GM19397 (cell line): ENCODE measurements around the gene MICU1.
A peak's percentile ranks its signal among the peaks of the same experiment; 100 is the strongest.
"Not testable (repeated sequence)": the region's sequence is repeated elsewhere in the genome, so short reads cannot be mapped to it uniquely, and the experiment has no call there.

ENCODE experiments used
- ATAC-seq: cut with Tn5 transposase; IDR thresholded peaks from one replicate; pipeline ENCODE4 v1.9.1; 2021; ENCODE audit warnings: mild to moderate bottlenecking, moderate library complexity; ENCODE audit not compliant: unreplicated experiment

Gene MICU1

DNA sequence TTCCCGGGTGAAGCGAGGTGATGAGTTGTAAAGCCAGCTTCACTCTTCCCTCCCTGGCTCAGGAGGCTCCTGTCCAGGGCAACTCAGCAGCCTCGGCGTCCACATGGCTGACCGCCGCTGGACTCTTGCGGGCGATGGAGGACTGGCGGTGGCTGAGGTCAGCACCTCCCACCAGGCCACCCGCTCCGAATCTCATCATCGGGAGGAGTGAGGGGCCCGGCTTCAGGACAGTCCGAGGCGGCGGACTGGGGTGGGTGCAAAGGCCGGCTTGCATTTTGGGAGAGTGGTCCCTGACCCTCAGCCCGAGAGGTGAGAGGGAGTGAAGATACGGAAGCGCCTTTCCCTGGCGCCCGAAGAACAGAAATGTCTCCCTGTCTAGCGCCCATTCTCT is 271.9 kb downstream of the MICU1 start:
- peak; percentile 8 for ATAC-seq

DNA sequence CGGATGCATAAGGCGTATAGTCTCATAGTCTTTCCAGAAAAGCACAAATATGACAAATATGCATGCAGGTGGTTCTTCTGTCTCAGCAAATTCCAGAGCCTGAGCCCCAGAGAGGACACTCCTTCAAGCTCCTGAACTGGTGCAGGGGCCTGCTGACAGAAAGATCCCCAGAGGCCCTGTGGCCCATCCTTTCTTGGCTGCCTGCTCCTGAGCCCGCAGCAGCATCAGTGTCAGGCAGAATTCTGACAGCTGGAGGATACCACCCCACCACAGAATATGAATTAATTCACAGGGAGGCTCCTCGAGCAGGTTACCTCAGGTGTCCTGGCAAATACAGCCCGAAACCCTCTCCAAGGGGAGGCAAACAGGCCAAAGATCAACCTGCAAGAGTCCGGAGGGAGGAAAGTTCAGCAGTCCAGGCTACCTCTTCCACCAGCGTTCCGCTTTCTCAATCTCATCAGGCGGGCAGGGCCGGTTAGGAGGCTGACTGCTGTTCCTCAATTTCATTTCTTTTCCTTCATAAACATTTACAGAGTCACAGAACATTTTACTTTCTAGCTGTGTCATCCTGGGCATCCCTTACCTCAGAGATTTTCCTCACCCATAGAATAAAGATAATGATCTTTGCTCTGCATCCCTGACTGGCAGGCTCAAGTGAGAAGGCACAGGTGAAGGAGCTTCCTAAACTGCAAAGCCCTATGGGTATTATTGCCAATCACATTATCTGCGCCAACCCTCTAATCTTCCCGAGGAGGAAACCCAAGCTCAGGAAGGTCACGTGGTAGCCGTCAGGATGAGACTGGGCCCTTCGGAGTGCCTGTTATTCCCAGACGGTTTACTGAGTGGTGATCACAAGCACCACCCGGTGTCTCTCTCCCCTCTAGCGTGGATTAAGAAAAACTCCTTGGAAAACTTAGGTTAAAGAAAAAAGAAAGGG is 272.6 kb downstream of the MICU1 start:
- ATAC-seq = no peak

DNA sequence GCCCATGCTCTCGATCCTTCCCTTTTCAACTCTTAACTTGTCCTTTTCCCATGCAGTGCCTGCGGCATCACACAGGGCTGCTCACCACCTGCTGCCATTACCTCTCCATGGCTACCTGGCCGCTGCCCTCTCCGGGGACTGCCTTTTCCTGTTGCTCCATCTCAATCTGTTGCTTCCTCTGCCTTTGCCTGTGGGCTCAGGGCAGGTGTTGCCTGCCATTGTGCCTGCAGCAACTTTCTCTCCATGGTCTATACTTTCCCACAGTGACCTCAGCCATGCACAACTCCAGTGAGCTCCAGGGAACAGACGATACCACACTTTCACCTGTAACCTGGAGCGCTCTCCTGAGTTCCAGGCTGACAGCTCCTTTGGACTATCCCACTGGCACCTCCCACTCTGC is 274.4 kb downstream of the MICU1 start:
- no peak for ATAC-seq

DNA sequence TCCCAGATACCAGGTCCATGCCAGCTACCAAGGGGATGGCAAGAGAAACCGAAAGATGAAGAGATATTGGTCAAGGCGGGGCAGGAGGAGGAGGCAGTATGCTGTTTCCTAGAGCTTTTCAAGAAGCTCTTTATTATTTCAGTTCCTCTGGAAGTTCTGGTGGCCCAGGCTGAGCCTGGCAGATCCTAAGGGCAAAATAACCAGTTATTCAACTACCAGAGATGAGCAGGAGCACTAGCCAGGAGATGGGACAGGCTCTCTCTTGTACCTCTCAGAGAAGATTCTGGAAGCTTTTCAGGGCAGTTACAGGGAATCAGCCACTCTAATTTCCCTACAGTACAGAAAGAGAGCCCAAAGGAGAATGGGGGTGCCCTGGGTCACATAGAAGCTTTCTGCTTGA is 276.4 kb downstream of the MICU1 start:
- no peak for ATAC-seq

DNA sequence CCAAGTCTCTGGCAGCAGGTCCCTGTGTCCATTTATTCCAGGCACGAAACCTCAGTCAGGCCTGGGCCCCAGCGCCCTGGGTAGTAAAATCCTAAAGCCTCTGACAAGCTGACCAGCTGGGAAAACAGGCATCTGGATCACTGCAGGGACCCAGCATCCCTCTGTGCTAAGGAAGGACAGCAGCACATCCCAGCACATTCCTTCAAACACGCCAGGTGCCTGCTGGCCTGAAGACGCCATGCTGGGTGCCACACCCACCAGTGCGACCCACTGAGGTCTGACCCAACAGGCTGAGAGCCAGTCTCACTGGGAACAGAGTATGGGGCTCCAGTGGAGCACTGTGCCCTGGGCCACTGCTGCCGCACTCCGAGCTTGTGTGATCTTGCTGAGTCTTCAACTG is 277.6 kb downstream of the MICU1 start:
- ATAC-seq = no peak

DNA sequence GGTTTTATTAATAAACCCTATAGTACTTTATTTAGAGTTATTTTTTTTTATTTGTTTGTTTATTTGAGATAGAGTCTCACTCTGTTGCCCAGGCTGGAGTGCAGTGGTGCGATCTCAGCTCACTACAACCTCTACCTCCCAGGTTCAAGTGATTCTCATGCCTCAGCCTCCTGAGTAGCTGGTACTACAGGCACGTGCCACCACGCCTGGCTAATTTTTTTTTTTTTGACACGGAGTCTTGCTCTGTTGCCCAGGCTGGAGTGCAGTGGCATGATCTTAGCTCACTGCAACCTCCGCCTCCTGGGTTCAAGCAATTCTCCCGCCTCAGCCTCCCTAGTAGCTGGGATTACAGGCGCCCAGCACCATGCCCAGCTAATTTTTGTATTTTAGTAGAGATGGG is 279.8 kb downstream of the MICU1 start:
- not testable (repeated sequence) for ATAC-seq

DNA sequence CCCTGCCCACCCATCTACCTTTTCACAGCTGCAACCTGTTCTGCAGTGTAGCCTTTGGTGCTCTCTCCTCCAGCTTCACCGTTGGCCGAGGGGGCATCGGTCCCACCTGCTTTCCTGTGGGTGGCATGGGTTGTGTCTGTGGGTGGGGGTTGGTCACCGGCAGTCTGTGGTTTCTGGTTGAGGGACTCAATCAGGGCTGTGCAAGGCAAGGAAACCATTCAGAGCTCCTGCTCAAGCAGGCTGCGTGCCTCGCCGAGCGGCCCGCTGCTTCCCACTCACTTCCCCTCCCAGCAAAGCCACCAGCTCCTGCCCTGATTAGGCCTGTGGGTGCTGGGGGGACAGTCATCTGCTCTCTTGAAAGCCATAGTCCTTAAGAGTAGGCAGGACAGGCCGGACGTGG is 280.9 kb downstream of the MICU1 start:
- no peak for ATAC-seq

DNA sequence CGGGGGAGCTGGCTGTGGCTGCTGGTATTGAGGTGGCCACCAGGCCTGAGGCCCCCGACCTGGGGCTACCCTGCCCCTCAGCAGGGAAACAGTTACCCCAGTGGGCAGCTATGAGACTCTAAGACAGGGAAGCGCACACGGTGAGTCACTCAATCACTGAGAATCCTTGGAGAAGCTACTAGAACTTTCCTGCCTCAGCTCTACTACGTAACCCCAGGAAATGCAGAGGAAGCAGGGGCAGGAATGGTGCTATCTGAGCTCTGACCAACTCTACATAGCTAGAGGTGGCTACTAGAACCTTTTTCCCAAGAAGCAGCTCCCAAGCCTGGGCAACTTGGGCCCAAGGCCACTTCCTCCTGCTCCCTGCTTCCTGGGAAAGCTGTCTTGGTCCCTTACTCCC is 283.0 kb downstream of the MICU1 start:
- ATAC-seq = no peak

DNA sequence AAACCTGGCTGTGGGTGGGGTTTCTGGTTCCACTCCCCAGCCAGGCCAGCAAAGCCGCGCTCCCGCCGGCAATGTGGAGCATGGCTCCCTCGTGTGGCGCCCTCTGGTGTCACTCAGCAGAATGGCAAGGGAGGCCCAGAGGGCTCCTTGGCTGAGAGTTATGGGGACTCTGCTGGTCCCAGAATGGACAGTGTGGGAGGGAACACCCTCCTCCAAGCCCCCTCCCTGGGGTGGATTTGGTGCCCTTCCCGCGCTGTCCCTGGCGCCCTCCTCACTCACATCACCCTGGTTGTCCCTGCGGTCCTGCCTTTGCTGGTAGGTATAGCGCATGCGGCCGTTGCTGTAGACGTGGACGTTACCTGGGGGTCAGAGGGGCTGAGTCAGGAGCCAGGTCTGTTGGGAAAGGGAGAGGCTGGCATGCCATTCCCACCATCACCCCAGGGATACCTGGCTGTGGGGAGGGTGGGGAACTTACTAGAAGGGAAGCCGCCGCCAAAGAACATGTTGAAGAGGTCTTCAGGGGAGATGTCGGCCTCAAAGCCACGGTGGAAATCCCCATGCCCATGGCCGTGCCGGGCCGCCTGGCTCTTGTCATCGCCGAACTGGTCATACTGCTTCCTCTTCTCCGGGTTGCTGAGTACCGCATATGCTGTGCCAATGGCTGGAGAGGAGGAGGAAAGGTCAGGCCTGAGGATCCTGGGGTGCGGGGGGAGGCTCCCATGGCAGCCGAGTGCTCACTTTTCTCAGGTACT is 285.2 kb downstream of the MICU1 start:
- no peak for ATAC-seq

DNA sequence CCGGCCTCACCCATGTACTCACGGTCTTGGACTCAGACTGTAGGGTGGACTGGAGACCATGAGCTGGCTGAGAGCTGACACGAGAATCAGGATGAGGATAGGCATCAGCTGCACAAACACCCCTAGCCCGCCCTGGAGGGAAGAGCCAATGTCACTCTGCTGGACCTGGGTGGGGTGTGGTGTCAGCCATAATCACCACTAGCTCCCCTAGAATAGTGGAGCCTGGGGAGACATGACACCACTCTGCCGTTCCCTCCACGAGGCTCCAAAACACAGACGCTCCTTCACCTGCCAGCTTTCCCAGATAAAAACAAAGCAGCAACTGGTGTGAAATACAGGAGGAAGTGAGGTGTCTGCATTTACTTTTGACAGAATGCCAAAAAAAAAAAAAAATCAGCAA is 287.7 kb downstream of the MICU1 start:
- no peak for ATAC-seq

DNA sequence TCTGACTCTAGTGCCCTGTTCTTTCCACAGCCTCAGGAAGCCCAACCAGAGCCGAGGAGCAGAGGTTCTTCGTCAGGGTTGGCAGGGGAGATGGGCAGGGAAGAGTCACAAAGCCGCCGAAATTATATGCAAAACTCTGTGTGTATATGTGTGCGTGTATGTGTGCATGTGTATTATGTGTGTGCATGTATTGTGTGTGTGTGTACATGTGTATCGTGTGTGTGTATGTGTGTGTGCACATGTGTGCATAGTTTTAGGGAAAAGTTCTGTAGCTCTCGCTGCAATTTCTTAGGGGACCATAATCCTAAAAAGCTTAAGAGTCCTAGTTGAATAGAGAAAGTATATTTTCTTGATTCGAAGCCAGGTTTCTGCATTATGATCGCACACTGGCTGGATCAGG is 288.2 kb downstream of the MICU1 start:
- ATAC-seq = no peak

DNA sequence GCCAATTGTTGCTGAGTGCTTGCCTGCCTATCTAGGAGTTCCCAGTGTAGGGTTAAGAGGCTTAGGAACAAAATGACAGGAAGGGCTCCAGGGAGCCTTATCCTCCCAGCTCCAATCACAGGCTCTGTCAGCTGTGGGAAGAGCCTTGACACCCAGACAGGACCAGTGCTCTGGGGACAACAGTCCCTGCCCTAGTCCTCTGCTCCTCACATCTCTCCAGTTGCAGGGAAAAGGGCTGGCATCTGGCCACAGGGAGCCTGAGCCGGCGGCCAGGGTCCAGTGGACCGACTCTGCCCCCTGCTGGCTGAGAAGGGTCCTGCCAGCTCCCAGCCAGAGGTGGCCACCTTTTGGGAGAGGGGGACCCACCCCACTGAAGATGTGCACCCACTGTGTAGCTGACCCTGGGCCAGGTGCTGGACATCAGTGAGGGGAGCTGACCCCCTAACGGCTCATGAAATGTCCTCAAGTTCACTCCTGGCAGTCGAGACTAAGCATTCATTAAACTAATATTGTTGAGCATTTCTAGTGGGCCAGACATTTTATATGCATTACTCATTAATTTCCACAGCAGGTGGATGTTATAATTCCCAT is 288.7 kb downstream of the MICU1 start:
- ATAC-seq = no peak

DNA sequence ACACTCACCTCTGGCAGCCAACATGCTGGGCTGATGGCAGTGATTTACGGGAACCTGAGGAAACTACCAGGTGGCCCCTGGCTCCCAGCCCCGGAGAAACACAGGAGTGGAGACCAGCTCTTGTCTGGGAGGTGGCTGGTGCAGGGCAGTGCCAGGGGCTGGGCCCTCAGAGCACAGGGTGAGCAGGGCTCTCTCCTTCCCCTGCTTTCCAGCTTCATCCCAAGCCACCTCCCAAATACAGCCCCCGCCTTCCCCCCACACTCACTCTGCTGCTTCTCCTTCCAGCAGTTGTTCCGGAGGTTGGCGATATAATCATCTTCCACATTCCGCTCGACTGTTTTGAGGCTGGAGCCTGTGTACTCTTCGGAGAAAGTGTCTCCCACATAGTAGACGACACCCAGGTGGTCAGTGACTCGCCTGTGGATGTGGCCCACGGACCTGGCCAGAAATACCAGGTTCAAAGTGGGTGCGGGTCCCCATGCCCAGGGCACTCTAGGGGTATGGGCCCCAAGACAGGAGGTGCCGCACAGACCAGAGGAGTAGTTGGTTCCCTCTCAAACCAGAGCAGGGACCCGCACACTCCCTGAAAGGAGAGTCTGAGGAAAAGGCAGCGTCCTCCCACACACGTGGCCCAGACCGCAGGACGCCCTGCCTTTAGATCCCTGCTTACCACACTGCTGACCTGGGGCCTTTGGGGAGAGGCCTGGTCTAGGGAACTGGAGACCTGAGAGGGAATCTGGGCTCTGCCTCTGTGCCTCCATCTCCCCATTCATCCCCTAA is 289.4 kb downstream of the MICU1 start:
- ATAC-seq = no peak

DNA sequence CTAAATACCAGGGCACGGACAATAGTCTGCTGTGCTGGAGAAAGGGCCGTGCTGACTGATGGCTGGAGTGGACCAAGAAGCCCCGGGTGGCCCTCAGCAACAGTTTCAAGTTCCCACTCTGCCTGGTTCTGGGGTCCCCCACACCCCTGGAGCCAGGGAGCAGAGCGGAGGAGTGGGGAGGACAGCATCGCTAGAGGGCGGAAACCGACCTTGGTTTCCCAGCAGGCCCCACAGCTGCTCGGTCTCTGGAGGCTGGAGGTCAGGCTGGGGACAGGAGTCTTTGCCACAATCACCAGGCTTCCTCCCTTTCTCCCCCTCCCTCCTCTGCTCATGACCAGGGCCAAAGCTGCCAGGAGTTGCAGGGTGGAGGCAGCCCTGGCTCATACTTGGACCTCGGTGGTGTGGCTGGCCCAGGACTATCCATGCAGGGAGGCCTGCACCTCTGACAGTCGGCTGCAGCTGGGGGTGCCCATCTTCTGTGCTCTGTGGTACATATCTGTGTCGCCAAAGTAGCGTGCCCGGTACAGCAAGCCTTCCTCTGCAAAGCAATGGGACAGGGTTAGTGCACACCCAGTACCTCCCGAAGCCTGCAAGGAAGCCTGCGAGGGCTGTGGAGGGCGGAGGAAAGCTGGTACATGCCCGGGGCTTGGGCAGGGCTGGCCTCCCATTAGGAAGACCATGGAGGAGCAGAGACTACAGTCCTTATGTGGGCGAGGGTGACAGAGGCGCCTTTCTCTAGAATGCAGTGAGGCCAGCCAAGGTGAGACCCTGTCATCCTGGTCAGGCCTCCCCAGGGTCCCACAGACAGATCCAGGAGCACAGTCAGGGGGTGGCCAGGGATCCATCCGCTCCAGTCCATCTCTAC is 290.3 kb downstream of the MICU1 start:
- peak; percentile 33 for ATAC-seq

DNA sequence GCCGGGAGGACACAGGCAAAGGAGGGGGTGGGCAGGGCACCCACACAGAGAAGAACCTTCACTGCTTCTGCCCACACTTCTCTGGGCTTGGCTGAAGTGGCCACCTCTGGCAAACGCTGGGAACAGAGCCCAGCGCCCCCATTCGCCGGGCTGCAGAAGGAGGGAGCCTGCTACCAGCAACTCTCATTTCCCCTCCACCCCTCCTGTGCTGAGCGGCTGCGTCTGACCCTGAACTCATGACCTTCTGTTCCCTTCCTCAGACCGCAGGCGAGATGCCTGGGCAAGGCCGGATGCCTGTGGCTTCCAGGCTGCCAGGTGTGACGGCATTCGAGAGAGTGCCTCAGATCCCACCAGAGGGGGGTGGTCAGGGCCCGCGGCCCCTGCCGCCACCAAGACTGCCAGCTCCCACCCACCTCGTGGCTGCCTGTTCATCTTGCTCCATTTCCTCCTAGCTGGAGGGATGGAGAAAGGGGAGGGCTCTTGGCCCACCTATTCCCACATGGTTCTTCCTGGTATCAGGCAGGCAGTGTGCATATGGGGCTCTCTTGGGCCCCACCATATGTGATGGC is 291.0 kb downstream of the MICU1 start:
- ATAC-seq = peak; percentile 57

DNA sequence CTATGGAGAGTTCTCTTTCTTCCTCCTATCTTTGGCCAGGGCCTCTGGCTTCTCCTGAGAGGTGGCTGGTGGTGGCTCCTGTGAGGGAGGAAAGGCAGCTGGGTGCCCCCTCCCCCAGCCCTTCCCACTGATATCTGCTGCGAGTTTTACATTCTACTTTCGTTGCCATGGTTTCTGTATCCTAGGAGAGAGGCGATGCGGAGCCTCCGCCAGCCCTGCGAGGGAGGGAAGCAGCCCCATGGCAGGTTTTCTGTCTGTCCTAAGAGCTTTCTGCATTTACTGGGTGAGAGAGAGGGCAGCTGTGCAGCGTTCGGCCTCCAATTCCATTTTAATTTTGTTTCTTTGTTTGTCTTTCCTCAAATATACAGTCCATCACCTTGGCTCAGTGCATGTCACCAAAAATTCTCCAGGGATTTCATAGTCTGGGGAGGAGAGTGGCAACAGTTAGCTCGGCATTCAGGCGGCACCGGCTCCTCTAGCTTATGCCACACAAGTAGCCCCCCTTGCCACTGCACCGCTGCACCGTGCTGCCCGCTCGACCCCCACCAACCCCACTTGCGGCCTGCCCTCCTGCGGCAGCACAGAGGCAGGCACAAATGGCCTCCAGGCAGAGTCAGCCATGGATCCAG is 291.6 kb downstream of the MICU1 start:
- ATAC-seq = no peak

DNA sequence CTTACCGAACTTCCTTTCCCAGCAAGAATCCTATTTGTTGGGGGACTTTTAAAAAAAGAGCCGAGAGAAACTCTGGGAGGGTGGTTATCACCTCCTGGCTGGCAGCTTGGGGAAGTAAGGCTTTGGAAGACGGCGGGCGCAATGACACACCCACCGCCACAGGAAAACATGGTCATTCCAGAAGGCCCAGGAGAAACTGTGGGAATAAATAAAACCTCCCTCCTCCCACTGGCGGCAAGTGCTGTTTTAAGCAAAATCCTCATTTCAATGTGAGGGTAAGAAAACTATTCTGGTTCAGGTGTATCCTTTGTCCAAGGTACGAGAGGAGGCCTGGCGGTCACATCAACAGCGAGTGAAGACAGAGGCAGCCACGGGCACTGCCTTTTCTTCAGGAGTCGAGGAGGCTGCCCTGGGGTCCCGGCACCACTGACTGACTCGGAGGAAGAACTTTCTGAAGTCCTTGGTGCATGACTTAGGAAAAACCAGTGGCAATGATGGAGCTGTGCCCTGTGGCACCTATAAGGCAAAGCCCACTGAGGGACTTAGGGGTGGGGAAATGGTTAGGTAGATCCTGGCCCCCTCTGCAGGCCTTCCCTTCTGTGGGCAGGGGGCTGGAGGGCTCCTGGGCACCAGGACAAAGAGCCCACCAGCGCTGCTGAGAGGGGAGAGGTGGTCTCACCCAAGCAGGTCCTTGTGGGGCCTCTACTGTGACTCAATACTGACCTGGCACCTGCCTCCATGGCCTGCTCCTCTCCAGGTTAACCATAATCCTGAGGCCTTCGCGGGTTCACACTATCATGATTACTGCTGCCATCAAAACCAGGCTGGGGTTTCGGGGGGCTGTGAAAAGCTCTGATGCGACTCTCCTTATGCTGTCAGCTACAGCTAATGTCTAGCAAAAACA is 292.5 kb downstream of the MICU1 start:
- no peak for ATAC-seq

DNA sequence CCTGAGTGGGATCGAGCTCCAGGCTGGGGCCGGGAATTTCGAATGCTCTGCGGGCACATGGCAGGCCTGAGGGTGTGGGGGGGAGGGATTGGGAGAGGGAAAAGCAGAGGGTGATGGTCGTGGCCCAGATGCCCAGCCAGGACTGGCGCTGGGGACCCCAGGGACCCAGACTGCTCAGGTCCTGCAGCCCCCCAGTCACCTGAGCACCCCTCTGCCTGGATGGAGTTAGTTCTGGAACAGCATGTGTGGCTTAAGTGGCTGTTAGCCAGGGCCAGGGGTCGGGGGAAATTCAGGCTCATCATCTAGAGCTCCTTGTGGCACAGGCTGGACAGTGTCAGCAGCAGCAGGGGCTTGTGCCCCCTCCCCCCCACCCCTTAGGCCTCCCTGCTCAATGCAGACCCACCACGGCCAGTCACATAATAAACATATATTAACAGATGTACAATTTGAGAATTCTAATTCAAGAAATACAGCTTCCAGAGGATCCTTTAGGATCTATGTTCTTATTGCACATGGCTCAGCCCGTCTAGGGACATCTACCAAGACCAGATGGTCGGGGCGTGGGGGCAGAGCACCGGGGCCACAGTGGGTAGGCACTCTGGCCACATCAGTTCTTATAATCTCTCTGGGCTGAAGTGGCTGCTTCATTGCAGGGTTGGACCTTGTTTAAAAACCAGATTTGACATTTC is 293.3 kb downstream of the MICU1 start:
- no peak for ATAC-seq
